Stimulated activated CD8-positive, alpha-beta memory T cell treated with anti-CD3 and anti-CD28 coated beads, Interleukin-2, amount 100 ng/mL, for 48 hours (primary cell): ENCODE results near the gene UGT1A10.

ENCODE experiments used
- DNase-seq, 2 donors: peaks; one replicate each; pipeline ENCODE4 v3.0.0-alpha.2; 2020; ENCODE audit warnings: low read depth in 2 of 2

Gene UGT1A10

GRCh38 chr2:233803994-233804393 lies 167.7 kb downstream of the UGT1A10 start:
- no peak for DNase-seq

GRCh38 chr2:233807215-233807865 lies 171.1 kb downstream of the UGT1A10 start:
- DNase-seq: no peak

GRCh38 chr2:233807966-233808935 lies 172.0 kb downstream of the UGT1A10 start:
- DNase-seq: no peak

GRCh38 chr2:233810385-233810784 lies 174.1 kb downstream of the UGT1A10 start:
- DNase-seq: no peak

- no peak for DNase-seq
Observed at GRCh38 chr2:233811087-233811486, 174.8 kb downstream of the UGT1A10 start.

- no peak for DNase-seq
Observed at GRCh38 chr2:233811732-233812131, 175.5 kb downstream of the UGT1A10 start.

GRCh38 chr2:233813236-233814055 lies 177.2 kb downstream of the UGT1A10 start:
- DNase-seq: no peak

GRCh38 chr2:233814056-233814835 lies 178.0 kb downstream of the UGT1A10 start:
- no peak for DNase-seq

- no peak for DNase-seq
Observed at GRCh38 chr2:233815861-233816260, 179.6 kb downstream of the UGT1A10 start.

GRCh38 chr2:233816334-233816733 lies 180.1 kb downstream of the UGT1A10 start:
- no peak for DNase-seq

- DNase-seq: no peak
Observed at GRCh38 chr2:233816771-233817170, 180.5 kb downstream of the UGT1A10 start.

- no peak for DNase-seq
Observed at GRCh38 chr2:233817361-233817911, 181.2 kb downstream of the UGT1A10 start.

GRCh38 chr2:233817995-233818638 lies 181.9 kb downstream of the UGT1A10 start:
- DNase-seq: no peak

- DNase-seq: no peak
Observed at GRCh38 chr2:233818639-233819621, 182.7 kb downstream of the UGT1A10 start.

- no peak for DNase-seq
Observed at GRCh38 chr2:233819884-233820773, 183.9 kb downstream of the UGT1A10 start.

GRCh38 chr2:233820774-233821105 lies 184.5 kb downstream of the UGT1A10 start:
- no peak for DNase-seq

GRCh38 chr2:233821196-233821595 lies 184.9 kb downstream of the UGT1A10 start:
- no peak for DNase-seq

GRCh38 chr2:233821709-233822100 lies 185.5 kb downstream of the UGT1A10 start:
- no peak for DNase-seq
